BLaER1 (cell line): ENCODE results near the gene ST8SIA1.
"Not testable (repeated sequence)": the region's sequence is repeated elsewhere in the genome, so short reads cannot be mapped to it uniquely, and the experiment has no call there.

Experiments used
- H3K27ac ChIP-seq: shearing (Covaris generic); formaldehyde crosslinking; 2 replicates; pipeline ENCODE4 v1.8.1; 2022
- H3K27me3 ChIP-seq: shearing (Covaris generic); formaldehyde crosslinking; 2 replicates; pipeline ENCODE4 v1.8.1; 2022
- H3K36me3 ChIP-seq: shearing (Covaris generic); formaldehyde crosslinking; 2 replicates; pipeline ENCODE4 v1.8.1; 2022
- H3K4me1 ChIP-seq: shearing (Covaris generic); formaldehyde crosslinking; 2 replicates; pipeline ENCODE4 v1.8.1; 2022
- H3K4me2 ChIP-seq: shearing (Covaris generic); formaldehyde crosslinking; 2 replicates; pipeline ENCODE4 v1.8.1; 2022
- H3K4me3 ChIP-seq: shearing (Covaris generic); formaldehyde crosslinking; 2 replicates; pipeline ENCODE4 v1.8.1; 2022
- H3K9ac ChIP-seq: shearing (Covaris generic); formaldehyde crosslinking; 2 replicates; pipeline ENCODE4 v1.8.1; 2022
- H3K9me3 ChIP-seq: shearing (Covaris generic); formaldehyde crosslinking; 2 replicates; pipeline ENCODE4 v1.8.1; 2022
- H4K20me1 ChIP-seq: shearing (Covaris generic); formaldehyde crosslinking; 2 replicates; pipeline ENCODE4 v1.8.1; 2022
- Cebpa-rat ChIP-seq: shearing (Covaris generic); IDR thresholded peaks from 2 replicates; pipeline ENCODE4 v1.8.1; 2022

ST8SIA1 gene, protein sequence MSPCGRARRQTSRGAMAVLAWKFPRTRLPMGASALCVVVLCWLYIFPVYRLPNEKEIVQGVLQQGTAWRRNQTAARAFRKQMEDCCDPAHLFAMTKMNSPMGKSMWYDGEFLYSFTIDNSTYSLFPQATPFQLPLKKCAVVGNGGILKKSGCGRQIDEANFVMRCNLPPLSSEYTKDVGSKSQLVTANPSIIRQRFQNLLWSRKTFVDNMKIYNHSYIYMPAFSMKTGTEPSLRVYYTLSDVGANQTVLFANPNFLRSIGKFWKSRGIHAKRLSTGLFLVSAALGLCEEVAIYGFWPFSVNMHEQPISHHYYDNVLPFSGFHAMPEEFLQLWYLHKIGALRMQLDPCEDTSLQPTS

DNA sequence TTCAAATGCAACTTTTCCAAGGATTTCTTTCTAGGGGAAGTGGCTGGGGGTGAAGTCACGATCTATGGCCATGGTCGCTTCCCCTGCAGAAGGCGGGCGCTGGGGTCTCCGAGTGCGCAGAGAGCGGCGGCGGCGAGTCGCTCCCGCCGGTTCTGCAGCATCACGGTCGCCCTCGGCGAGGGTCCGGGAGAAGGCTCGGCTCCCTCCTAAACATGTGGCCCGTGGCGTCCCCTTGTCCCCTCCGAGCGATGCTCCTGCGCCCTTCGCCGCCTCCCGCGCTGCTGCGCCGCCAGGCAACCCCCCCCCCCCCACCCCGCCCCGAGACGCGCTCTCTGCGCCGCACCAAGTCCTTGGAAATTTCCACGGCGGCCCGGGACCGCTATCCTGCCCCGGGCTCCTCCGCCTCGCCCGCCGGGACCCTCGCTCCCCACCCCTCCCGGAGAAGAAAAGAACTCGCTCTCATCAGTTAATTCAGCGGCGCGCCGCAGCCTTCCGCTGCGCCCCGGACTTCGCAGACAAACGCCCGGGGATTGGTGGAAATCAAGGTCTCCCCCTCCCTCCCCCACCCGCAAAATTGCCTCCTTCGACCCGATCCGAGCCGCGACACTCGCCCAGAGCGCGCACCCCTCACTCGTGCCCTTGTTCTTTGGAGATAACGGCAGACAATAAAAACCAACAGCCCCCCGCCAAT lies at the start of gene ST8SIA1:
Gene ST8SIA1, minus strand, starts transcription at position 298 of the 691 bp plus-strand sequence. CDS start 475 bp downstream, outside the sequence.
- Histone ChIP-seq H3K36me3 (no peaks in the 10 kb centered on the region), H4K20me1 (no peaks in the 10 kb centered on the region), H3K27me3 (peaks cover 43% of the 10 kb centered on the region), H3K9ac (peak within 1 kb of the TSS; percentile 34; the same call in 1 of the 2 replicates), H3K4me1 (0 out of 2 replicates have a peak, but pooled peaks cover 5% of the 10 kb centered on the region), H3K4me2 (peak within 1 kb of the TSS; percentile 89), H3K9me3 (peaks cover 12% of the 10 kb centered on the region; the same call in 1 of the 2 replicates), H3K27ac (no peak within 1 kb of the TSS), H3K4me3 (peak within 1 kb of the TSS; percentile 71)
- no peak for TF ChIP-seq Cebpa-rat

DNA sequence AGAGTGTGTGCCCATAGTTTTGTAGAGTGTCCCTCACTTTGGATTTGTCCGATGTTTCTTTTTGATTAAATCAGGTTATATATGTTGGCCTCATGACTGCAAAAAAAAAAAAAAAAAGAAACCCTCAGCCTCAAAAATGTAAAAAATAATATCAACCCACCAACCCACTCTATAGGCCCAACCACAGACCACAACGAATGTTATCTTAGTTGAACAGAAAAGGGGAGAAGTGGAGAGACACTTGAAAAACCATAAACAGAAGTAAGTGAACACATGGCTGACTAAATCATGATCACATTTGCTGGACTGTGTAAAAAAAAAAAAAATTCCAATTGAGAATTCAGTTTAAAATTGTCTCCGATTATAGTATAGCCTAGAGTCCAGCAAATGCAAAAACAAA lies 45.5 kb upstream of the ST8SIA1 start:
- Histone ChIP-seq H3K36me3 (no peaks in the 10 kb centered on the region), H3K4me2 (no peak overlapping the region), H3K27ac (no peak overlapping the region), H3K27me3 (no peaks in the 10 kb centered on the region), H3K9me3 (no peaks in the 10 kb centered on the region), H4K20me1 (no peaks in the 10 kb centered on the region), H3K4me1 (no peaks in the 10 kb centered on the region), H3K9ac (no peak overlapping the region), H3K4me3 (no peak overlapping the region)
- TF ChIP-seq Cebpa-rat, result no peak

DNA sequence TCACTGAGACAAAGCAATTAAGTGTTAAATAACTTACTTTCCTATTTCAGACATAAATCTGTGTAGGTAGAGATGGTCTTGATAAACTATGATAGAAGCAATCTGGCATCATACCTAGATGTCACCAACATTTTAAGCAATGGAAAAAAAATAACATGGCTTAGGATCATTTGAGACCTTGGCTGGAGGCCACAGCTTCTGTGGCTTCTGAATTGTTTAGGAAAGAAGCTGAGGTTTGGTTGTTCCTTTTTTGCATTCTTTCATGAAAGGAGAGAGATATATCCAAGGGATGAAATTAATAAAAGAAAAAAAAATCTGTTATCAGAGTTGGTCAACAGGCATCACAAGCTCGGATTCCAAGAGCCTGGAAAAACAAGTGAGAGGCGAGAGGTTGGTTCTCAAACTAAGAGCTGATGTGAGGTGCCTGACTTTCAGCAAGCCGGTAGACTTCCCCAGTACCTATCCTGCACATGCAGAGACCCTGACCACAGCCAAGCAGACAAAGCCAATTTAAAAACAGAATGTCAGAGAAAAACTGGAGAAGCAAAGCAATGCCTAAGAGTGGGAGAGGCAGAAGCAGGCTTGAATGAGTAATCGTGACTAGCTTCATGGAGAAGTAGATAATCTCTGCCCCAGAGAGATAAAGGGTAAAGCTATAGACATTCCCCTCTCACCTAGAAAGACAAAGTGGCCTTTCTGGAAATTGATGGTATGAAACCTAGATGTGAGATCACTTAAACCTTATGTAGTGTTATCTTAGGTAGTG lies 43.4 kb upstream of the ST8SIA1 start:
- TF ChIP-seq Cebpa-rat, result no peak
- H3K9me3 ChIP-seq, result no peaks in the 10 kb centered on the region
- H4K20me1 ChIP-seq, result no peaks in the 10 kb centered on the region
- H3K4me3 ChIP-seq, result no peak overlapping the region
- H3K9ac ChIP-seq, result no peak overlapping the region
- H3K27me3 ChIP-seq, result no peaks in the 10 kb centered on the region
- no peaks in the 10 kb centered on the region for H3K36me3 ChIP-seq
- H3K4me2 ChIP-seq, result no peak overlapping the region
- no peaks in the 10 kb centered on the region for H3K4me1 ChIP-seq
- no peak overlapping the region for H3K27ac ChIP-seq

DNA sequence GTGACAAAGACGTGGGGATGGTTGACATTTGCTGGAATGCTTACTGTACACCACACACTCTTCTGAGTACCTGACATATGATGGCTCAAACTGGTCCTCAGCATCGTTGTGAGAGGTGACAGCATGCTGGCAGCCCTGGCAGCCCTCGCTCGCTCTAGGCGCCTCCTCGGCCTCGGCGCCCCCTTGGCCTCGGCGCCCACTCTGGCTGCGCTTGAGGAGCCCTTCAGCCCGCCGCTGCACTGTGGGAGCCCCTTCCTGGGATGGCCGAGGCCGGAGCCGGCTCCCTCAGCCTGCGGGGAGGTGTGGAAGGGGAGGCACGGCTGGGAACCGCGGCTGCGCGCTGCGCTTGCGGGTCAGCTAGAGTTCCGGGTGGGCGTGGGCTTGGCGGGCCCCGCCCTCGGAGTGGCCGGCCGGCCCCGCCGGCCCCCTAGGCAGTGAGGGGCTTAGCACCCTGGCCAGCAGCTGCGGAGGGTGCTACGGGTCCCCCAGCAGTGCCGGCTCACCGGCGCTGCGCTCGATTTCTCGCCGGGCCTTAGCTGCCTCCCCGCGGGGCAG lies 42.2 kb upstream of the ST8SIA1 start:
- H3K27me3 ChIP-seq, H3K4me1 ChIP-seq, H3K9ac ChIP-seq, H3K4me3 ChIP-seq, H3K27ac ChIP-seq, H4K20me1 ChIP-seq, H3K36me3 ChIP-seq, H3K9me3 ChIP-seq, H3K4me2 ChIP-seq: not testable (repeated sequence)

DNA sequence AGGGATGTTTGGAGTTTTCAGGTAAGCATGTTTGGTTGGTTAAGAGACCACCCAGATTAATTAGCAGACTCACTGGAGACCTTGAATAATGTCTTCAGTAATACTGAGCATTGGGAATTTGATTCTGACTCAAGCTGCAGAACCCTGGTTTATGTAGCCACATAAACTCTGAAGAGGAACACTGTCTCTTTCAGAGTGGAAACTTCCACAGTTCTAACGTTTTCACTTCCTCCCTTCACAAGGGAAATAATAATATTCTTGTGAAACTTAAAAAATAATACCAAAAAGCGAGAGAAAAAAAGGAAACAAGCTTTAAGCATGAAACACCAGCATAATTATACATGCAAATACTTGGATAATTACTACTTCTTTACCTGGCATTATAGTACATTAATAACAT lies 40.0 kb upstream of the ST8SIA1 start:
- Histone ChIP-seq H4K20me1 (no peaks in the 10 kb centered on the region), H3K4me2 (no peak overlapping the region), H3K27ac (no peak overlapping the region), H3K27me3 (no peaks in the 10 kb centered on the region), H3K9ac (no peak overlapping the region), H3K9me3 (no peaks in the 10 kb centered on the region), H3K4me3 (no peak overlapping the region), H3K4me1 (no peaks in the 10 kb centered on the region), H3K36me3 (no peaks in the 10 kb centered on the region)
- TF ChIP-seq Cebpa-rat, result no peak

DNA sequence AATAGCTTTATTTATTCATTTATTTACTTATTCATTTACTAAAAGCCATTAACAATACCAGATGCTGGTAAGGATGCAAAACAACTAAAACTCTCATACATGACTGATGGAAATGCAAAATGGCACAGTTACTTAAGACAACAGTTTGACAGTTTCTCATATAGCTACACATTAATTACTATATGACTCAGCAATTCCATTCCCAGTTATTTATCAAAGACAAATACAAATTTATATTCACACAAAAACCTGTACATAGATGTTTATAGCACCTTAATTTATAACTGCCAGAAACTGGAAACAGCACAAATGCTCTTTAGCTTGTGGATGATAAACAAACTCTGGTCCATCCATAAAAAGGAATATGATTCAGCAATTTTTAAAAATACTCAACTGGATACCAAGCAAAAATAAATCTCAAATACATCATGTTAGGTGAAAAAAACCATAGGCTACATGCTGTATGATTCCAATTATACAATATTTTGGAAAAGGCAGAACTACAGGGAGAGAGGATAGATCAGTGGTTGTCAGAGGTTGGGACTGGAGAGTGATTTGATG lies 37.9 kb upstream of the ST8SIA1 start:
- Histone ChIP-seq H3K9me3 (peaks cover 8% of the 10 kb centered on the region; the same call in 1 of the 2 replicates), H3K27me3 (no peaks in the 10 kb centered on the region), H4K20me1 (no peaks in the 10 kb centered on the region), H3K4me1 (no peaks in the 10 kb centered on the region), H3K4me2 (no peak overlapping the region), H3K4me3 (no peak overlapping the region), H3K36me3 (no peaks in the 10 kb centered on the region), H3K27ac (no peak overlapping the region), H3K9ac (no peak overlapping the region)
- no peak for TF ChIP-seq Cebpa-rat

DNA sequence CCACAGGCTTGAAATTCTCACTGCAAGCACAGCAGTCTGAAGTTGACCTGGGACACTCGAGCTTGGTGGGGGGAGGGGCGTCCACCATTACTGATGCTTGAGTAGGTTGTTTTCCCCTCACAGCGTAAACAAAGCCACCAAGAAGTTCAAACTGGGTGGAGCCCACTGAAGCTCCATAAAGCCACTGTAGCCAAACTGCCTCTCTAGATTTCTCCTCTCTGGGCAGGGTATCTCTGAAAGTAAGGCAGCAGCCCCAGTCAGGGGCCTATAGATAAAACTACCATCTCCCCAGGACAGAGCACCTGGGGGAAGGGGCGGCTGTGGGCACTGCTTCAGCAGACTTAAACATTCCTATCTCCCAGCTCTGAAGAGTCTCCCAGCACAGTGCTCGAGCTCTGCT lies 31.7 kb upstream of the ST8SIA1 start:
- TF ChIP-seq Cebpa-rat, result no peak
- Histone ChIP-seq H3K9me3 (peaks cover 8% of the 10 kb centered on the region; the same call in 1 of the 2 replicates), H3K27me3 (no peaks in the 10 kb centered on the region), H3K4me1 (no peaks in the 10 kb centered on the region), H3K9ac (no peak overlapping the region), H3K4me3 (no peak overlapping the region), H3K27ac (no peak overlapping the region), H3K36me3 (no peaks in the 10 kb centered on the region), H4K20me1 (no peaks in the 10 kb centered on the region), H3K4me2 (no peak overlapping the region)

DNA sequence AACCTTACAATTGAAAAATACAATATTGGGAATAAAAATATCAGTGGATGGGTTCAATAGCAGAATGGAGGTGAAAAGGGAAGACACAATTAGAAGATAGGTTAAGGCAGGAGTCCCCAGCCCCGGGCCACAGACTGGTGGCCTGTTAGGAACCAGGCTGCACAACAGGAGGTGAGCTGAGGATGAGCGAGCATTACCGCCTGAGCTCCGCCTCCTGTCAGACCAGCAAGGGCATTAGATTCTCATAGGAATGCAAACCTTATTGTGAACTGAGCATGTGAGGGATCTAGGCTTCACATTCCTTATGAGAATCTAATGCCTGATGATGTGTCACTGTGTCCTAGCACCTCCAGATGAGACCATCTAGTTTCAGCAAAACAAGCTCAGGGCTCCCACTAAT lies 27.3 kb upstream of the ST8SIA1 start:
- Histone ChIP-seq H3K9me3 (no peaks in the 10 kb centered on the region), H3K36me3 (no peaks in the 10 kb centered on the region), H3K9ac (no peak overlapping the region)

DNA sequence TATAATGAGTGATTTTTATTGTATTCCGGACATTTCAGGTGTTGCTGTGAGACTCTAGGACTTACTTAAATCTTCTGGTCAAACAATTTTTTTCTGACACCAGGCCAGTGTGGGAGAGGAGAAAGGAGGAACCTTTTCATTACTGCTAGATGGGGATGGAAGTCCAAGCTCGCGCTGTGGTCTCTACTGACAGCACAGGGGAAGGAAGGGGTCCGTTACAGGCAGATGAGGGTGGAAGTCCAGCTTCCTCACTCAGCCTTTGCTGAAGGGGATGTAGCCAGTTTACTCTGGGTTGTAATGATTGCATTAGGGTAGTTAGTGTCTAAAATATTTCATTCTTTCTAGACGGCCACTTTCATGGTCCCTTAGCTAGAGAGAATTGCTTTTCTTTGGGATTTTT lies 26.3 kb upstream of the ST8SIA1 start:
- no peaks in the 10 kb centered on the region for H3K27me3 ChIP-seq
- H3K4me2 ChIP-seq, result no peak overlapping the region
- no peak for TF ChIP-seq Cebpa-rat
- H3K4me3 ChIP-seq, result no peak overlapping the region
- no peaks in the 10 kb centered on the region for H4K20me1 ChIP-seq
- no peaks in the 10 kb centered on the region for H3K36me3 ChIP-seq
- no peaks in the 10 kb centered on the region for H3K9me3 ChIP-seq
- no peak overlapping the region for H3K9ac ChIP-seq
- H3K27ac ChIP-seq, result no peak overlapping the region
- H3K4me1 ChIP-seq, result no peaks in the 10 kb centered on the region

More for the DNA sequence above, 27.3 kb upstream of the ST8SIA1 start:
- Histone ChIP-seq H3K4me3 (no peak overlapping the region), H4K20me1 (no peaks in the 10 kb centered on the region), H3K27me3 (no peaks in the 10 kb centered on the region), H3K4me1 (no peaks in the 10 kb centered on the region), H3K4me2 (no peak overlapping the region), H3K27ac (no peak overlapping the region)
- TF ChIP-seq Cebpa-rat, result no peak
